ENCODE measurements around the gene CCDC57. TPM values are rescaled to one million over a fixed set of nuclear protein-coding genes. Genes with fewer than 3 reads are reported as not detected.

Gene CCDC57
- total and polyA plus RNA-seq, 4 donors, result 5.4 to 19.1 (median 11.7) TPM

DNA sequence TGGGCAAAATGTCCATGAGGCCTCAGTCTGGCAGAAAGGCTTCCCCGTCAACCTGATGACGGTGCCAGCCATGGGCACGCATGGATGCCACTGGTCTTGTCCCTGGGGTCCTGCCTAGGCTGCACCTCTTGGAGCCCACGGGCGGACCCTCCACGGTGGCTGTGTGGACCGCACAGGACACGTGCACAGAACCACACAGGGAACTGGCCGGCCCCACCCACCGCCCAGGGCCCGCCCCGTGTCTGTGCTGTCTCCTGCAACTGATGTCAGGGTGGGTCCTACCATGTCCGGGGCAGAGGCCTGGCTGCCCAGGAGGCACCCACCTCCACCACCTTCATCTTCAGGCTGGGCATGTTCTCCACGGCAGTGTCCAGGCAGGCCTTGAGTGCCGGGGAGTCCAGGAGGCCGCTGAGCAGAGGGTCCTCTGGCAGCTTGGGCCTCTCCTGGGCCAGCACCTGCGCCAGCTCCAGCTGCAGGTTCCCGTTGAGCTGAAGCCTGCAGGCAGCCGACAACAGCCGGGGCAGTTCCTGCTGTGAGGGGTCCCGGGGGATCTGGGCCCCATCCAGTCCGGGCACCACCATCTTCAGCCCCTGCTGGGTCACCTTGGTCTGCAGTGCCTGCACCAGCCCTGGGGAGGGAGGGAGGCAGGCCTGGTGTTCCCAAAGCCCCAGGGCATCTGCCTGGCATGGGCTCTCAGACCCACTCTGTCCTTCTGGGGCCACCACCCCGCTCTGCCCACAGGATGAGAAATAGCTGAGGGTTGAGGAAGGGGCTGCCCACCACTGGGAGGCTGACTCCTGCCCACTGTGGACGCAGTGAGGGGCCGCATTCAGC lies 126.5 kb downstream of the CCDC57 start (continued):
- TF ChIP-seq HNF4A (conservative IDR thresholded peaks at IDR 0.05), result no peak
- TF ChIP-seq JUND (IDR thresholded peaks at IDR 0.05), result no peak
- TF ChIP-seq, protein P1, sequence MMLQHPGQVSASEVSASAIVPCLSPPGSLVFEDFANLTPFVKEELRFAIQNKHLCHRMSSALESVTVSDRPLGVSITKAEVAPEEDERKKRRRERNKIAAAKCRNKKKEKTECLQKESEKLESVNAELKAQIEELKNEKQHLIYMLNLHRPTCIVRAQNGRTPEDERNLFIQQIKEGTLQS (IDR thresholded peaks at IDR 0.05), result no peak
- TF ChIP-seq FOXA2 (IDR thresholded peaks at IDR 0.05), result no peak
- TF ChIP-seq, protein P2, sequence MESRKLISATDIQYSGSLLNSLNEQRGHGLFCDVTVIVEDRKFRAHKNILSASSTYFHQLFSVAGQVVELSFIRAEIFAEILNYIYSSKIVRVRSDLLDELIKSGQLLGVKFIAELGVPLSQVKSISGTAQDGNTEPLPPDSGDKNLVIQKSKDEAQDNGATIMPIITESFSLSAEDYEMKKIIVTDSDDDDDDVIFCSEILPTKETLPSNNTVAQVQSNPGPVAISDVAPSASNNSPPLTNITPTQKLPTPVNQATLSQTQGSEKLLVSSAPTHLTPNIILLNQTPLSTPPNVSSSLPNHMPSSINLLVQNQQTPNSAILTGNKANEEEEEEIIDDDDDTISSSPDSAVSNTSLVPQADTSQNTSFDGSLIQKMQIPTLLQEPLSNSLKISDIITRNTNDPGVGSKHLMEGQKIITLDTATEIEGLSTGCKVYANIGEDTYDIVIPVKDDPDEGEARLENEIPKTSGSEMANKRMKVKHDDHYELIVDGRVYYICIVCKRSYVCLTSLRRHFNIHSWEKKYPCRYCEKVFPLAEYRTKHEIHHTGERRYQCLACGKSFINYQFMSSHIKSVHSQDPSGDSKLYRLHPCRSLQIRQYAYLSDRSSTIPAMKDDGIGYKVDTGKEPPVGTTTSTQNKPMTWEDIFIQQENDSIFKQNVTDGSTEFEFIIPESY (IDR thresholded peaks at IDR 0.05), result no peak

DNA sequence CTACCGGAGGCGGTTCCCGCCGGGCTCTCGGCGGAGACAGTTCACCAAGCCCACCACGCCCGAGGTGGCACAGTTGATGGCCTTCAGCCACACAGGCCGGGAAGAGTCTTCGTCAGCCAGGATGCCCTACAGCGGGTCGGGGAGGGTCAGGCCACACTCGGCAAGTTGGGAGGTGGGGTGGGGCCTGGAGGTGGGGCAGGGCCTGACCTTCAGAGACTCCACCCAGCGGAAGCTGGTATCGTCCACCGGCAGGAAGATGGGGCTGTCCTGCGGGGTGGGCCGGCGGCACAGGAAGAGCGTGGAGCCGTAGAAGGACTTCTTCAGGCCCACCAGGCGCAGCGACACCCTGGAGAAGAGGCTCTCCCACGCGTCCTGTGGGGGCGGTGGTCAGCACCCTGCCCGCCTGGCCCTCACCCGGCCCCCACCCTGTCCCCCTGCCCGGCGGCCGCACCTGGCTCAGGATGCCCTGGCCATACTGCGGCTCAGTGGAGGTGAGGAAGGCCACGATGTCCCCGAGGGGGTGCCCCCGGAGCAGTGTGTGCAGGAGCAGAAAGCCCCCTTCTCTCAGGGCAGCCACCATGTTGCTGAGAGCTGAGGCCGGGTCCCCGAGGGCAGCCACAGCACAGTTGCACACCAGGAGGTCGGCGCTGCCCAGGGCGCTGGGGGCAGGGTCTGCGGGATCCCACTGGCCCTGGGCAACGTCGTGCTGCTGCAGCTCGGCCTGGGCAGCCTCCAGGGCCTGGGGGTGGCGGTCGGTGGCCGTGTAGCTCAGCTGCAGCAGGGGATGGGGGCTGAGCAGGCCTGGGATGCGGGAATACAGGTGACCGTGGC lies 127.4 kb downstream of the CCDC57 start:
- no peak overlapping the region for H3K9ac ChIP-seq (ENCODE audit: low read depth in 1 of 2, low read length in 2 of 2)
- peaks cover 39 to 88% (median 63%) of the 10 kb centered on the region in 4 donors for H3K36me3 ChIP-seq (ENCODE audit: control insufficient read depth in 4 of 4, insufficient read depth in 3 of 4, low read depth in 1 of 4, low read length in 3 of 4)
- H3K27ac ChIP-seq (ENCODE audit: low read depth in 1 of 2, low read length in 2 of 2), result no peak overlapping the region
- H3K27me3 ChIP-seq (ENCODE audit: control insufficient read depth in 4 of 4, insufficient read depth in 4 of 4, low read length in 3 of 4), result no peaks in the 10 kb centered on the region
- peaks cover 0 to 27% (median 7%) of the 10 kb centered on the region in 4 donors for H3K4me1 ChIP-seq (ENCODE audit: control insufficient read depth in 4 of 4, insufficient read depth in 4 of 4, low read length in 3 of 4)
- no peak overlapping the region for H3K4me3 ChIP-seq (ENCODE audit: low read depth in 1 of 3, low read length in 3 of 3)
- 85% methylated on average over 49 of the region's 49 CpGs for WGBS
- H3K9me3 ChIP-seq (ENCODE audit: control insufficient read depth in 4 of 4, low read length in 3 of 4), result no peaks in the 10 kb centered on the region
- DNase-seq (ENCODE audit: low spot score), result no peak
- no peak for TF ChIP-seq YY1 (IDR thresholded peaks at IDR 0.05)
- TF ChIP-seq TAF1 (conservative IDR thresholded peaks at IDR 0.05), result no peak
- TF ChIP-seq GABPA (IDR thresholded peaks at IDR 0.05 in 1 of 2, conservative IDR thresholded peaks at IDR 0.05 in 1 of 2), result no peak
- TF ChIP-seq SP1 (IDR thresholded peaks at IDR 0.05), result no peak
- no peak for TF ChIP-seq RXRA (IDR thresholded peaks at IDR 0.05)
- no peak for TF ChIP-seq HNF4G (IDR thresholded peaks at IDR 0.05)
- TF ChIP-seq, protein P3, sequence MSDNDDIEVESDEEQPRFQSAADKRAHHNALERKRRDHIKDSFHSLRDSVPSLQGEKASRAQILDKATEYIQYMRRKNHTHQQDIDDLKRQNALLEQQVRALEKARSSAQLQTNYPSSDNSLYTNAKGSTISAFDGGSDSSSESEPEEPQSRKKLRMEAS (IDR thresholded peaks at IDR 0.05), result no peak

DNA sequence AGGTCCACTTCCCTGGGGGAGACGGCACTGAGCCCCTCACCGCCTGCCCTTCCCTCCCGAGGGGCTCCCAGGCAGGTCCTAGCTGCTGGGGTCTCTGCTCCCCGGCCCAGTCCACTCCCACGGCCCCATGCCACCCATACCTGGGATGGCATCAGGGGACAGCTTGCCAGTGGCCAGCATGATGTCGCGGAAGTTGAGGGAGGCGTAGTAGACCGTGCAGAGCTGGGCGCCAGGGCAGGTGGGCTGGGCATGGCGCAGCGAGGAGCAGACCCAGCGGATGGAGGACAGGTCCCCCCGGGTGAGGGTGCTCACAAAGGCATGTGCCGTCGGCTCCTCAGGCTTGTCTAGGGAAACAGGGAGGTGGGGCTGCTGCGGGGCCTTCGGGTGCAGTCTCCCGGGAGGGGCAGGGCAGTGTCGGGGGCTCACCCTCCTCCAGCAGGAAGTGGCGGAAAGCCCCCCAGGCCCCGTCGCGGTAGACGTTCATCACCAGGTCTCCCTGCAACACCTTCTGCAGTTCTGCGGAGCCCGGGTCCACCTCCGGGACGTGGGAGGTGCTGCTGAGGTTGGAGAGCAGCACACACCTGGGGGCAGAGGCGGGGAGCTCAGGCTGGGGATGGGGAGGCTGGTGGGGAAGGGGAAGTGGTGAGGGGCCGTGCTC lies 128.1 kb downstream of the CCDC57 start:
- no peak for DNase-seq (ENCODE audit: low spot score)
- 93% methylated on average over 31 of the region's 31 CpGs for WGBS
- no peak for TF ChIP-seq FOXA2 (IDR thresholded peaks at IDR 0.05)
- TF ChIP-seq, protein P2 (IDR thresholded peaks at IDR 0.05), result no peak
- TF ChIP-seq YY1 (IDR thresholded peaks at IDR 0.05), result no peak
- no peak for TF ChIP-seq TAF1 (conservative IDR thresholded peaks at IDR 0.05)
- no peak for TF ChIP-seq EGR1 (IDR thresholded peaks at IDR 0.05; ENCODE audit: low read depth in 2 of 2)
- no peak for TF ChIP-seq HNF4A (conservative IDR thresholded peaks at IDR 0.05)
- TF ChIP-seq RXRA (IDR thresholded peaks at IDR 0.05), result no peak
- TF ChIP-seq RAD21 (IDR thresholded peaks at IDR 0.05), result no peak
- TF ChIP-seq HNF4G (IDR thresholded peaks at IDR 0.05), result no peak
- TF ChIP-seq, protein P1 (IDR thresholded peaks at IDR 0.05), result no peak
- TF ChIP-seq, protein P4, sequence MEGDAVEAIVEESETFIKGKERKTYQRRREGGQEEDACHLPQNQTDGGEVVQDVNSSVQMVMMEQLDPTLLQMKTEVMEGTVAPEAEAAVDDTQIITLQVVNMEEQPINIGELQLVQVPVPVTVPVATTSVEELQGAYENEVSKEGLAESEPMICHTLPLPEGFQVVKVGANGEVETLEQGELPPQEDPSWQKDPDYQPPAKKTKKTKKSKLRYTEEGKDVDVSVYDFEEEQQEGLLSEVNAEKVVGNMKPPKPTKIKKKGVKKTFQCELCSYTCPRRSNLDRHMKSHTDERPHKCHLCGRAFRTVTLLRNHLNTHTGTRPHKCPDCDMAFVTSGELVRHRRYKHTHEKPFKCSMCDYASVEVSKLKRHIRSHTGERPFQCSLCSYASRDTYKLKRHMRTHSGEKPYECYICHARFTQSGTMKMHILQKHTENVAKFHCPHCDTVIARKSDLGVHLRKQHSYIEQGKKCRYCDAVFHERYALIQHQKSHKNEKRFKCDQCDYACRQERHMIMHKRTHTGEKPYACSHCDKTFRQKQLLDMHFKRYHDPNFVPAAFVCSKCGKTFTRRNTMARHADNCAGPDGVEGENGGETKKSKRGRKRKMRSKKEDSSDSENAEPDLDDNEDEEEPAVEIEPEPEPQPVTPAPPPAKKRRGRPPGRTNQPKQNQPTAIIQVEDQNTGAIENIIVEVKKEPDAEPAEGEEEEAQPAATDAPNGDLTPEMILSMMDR (IDR thresholded peaks at IDR 0.05; ENCODE audit: low read depth, low read length, missing input control), result no peak
- no peak for TF ChIP-seq FOXA1 (IDR thresholded peaks at IDR 0.05)

More for the DNA sequence above, 128.1 kb downstream of the CCDC57 start:
- Histone ChIP-seq H3K9ac (ENCODE audit: low read depth in 1 of 2, low read length in 2 of 2) (no peak overlapping the region), H3K36me3 (ENCODE audit: control insufficient read depth in 4 of 4, insufficient read depth in 3 of 4, low read depth in 1 of 4, low read length in 3 of 4) (peaks cover 44 to 86% (median 66%) of the 10 kb centered on the region in 4 donors), H3K9me3 (ENCODE audit: control insufficient read depth in 4 of 4, low read length in 3 of 4) (no peaks in the 10 kb centered on the region), H3K27me3 (ENCODE audit: control insufficient read depth in 4 of 4, insufficient read depth in 4 of 4, low read length in 3 of 4) (no peaks in the 10 kb centered on the region), H3K27ac (ENCODE audit: low read depth in 1 of 2, low read length in 2 of 2) (no peak overlapping the region), H3K4me1 (ENCODE audit: control insufficient read depth in 4 of 4, insufficient read depth in 4 of 4, low read length in 3 of 4) (peaks cover 0 to 19% (median 7%) of the 10 kb centered on the region in 4 donors), H3K4me3 (ENCODE audit: low read depth in 1 of 3, low read length in 3 of 3) (no peak overlapping the region)

Data from liver (tissue), 9 donors.